ENCODE measurements around the gene PPP1R18. TPM values are rescaled to one million over a fixed set of nuclear protein-coding genes. Genes with fewer than 3 reads are reported as not detected.

Gene PPP1R18
- total and polyA plus RNA-seq, 2 of the 4 experiments (the other 2 are of a cell fraction), result 31.9 to 134 TPM

DNA sequence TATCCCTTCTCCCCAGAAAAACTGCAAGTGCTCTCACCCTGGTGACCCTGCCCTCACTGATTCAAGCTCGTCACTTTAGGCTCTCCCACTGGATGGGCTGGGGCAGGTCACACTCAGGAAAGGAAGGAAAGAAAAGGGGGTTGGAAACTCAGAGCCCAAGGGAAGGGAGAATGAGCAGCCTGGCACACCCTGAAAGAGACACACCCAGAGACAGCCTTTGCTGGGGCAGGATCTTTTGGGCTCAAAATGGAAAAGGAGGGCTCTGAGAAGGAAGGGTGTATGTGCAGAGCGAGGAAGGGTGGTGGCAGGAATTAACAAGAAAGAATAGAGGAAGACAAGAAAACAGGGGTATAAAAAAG lies 2.5 kb downstream of the PPP1R18 start:
- Histone ChIP-seq H4K5ac (ENCODE audit: low read depth, low read length) (peak overlapping the region; percentile 61), H3K36me3 (ENCODE audit: control insufficient read depth, insufficient read depth, low read length) (peaks cover 44% of the 10 kb centered on the region), H3K4me2 (ENCODE audit: low read depth, low read length) (peak overlapping the region; percentile 96), H3K4me1 (ENCODE audit: control insufficient read depth, insufficient read depth, low read length) (peaks cover 23% of the 10 kb centered on the region), H2BK5ac (ENCODE audit: low read depth, low read length, poor library complexity, severe bottlenecking) (peak overlapping the region; percentile 96), H3K9me1 (ENCODE audit: insufficient read depth, low read length) (peaks cover 2% of the 10 kb centered on the region; the same call in 1 of the 2 replicates), H3K9me3 (ENCODE audit: control insufficient read depth, insufficient read depth, low read length) (no peaks in the 10 kb centered on the region), H2AK5ac (ENCODE audit: low read depth, low read length) (peak overlapping the region; percentile 98), H2AK9ac (replicated peaks; ENCODE audit: low read depth, low read length, poor library complexity) (peak overlapping the region; percentile 95), H3K4ac (ENCODE audit: low read depth, low read length) (peak overlapping the region; percentile 98), H2BK20ac (ENCODE audit: low read depth, low read length) (peak overlapping the region; percentile 32; the same call in 1 of the 2 replicates), H3K27ac (ENCODE audit: insufficient read depth, low read length) (peak overlapping the region; percentile 100), H4K8ac (ENCODE audit: low read depth in 2 of 2, low read length in 2 of 2) (peak overlapping the region; percentile 90 to 96), H3K18ac (ENCODE audit: low read depth, low read length) (peak overlapping the region; percentile 92), H4K20me1 (ENCODE audit: insufficient read depth, low read length) (peaks cover 70% of the 10 kb centered on the region), H2AFZ (replicated peaks; ENCODE audit: low read length, poor library complexity) (no peak overlapping the region), H2BK120ac (ENCODE audit: low read depth, low read length) (peak overlapping the region; percentile 88), H2BK15ac (ENCODE audit: low read depth, low read length) (peak overlapping the region; percentile 96; the same call in 2 of the 3 replicates), H3K9ac (ENCODE audit: low read depth, low read length) (peak overlapping the region; percentile 100), H4K91ac (ENCODE audit: insufficient read depth, low read depth, low read length) (peak overlapping the region; percentile 99), H3K27me3 (ENCODE audit: control insufficient read depth, insufficient read depth, low read length) (no peaks in the 10 kb centered on the region), H3K23ac (ENCODE audit: low read depth, low read length) (peak overlapping the region; percentile 100), H3K56ac (ENCODE audit: extremely low read depth, insufficient read depth, low read length) (peak overlapping the region; percentile 100), H3K14ac (replicated peaks; ENCODE audit: low read depth, low read length) (peak overlapping the region; percentile 100), H3K4me3 (ENCODE audit: insufficient read depth, low read depth, low read length) (peak overlapping the region; percentile 97), H3K79me1 (ENCODE audit: low read depth in 1 of 2, low read length in 2 of 2) (peaks cover 10 to 38% of the 10 kb centered on the region in 2 experiments; a peak in 3 of 4 replicates)
- WGBS, 2 experiments (ENCODE audit: extremely low coverage in 2 of 2, insufficient read length in 1 of 2), result 18% methylated on average over 1 of the region's 2 CpGs; no CpG with 5 or more reads in 1 of the 2 experiments
- POLR2A ChIA-PET (ENCODE audit: unreplicated experiment), result interaction anchor here (0.5 to 1.2 kb wide), 3 partner anchors 37 to 94 kb away, joined by 3 to 10 read pairs (median 6); no protein-coding TSS in a partner anchor
- dilution Hi-C loops (cut with HindIII; ENCODE audit: low sequenced_read_pairs, unreplicated experiment) (no loop called here), intact Hi-C loops (cut with micrococcal nuclease) (loop anchor here (5.0 kb wide), 1 partner anchor 403 kb away; no protein-coding TSS in a partner anchor), in situ Hi-C loops (cut with MboI; ENCODE audit: low sequenced_read_pairs) (loop anchor here (5.0 kb wide), 1 partner anchor 38 kb away; the partner anchor contains the start of gene TUBB)
- DNase-seq (no peak), ATAC-seq (ENCODE audit: low read depth) (no peak)
- no peak for TF ChIP-seq MAFK (IDR thresholded peaks at IDR 0.05; ENCODE audit: low read depth, low read length)
- no peak for TF ChIP-seq RCOR1 (IDR thresholded peaks at IDR 0.05; ENCODE audit: insufficient replicate concordance, low read length)
- TF ChIP-seq SMC3 (IDR thresholded peaks at IDR 0.05; ENCODE audit: low read depth, low read length), result no peak
- no peak for TF ChIP-seq FOS (IDR thresholded peaks at IDR 0.05; ENCODE audit: low read depth, low read length)
- 0 out of 2 replicates have a peak, but pooled peaks have one; percentile 17 for TF ChIP-seq MAZ (IDR thresholded peaks at IDR 0.05; ENCODE audit: borderline replicate concordance, low read depth, low read length)
- CTCF ChIA-PET, result no interaction called here
- BruUV-seq (replicated peaks), result no TSS peak

Data from IMR-90 (cell line).